ENCODE results near the gene PSD2.

The PSD2 gene

DNA sequence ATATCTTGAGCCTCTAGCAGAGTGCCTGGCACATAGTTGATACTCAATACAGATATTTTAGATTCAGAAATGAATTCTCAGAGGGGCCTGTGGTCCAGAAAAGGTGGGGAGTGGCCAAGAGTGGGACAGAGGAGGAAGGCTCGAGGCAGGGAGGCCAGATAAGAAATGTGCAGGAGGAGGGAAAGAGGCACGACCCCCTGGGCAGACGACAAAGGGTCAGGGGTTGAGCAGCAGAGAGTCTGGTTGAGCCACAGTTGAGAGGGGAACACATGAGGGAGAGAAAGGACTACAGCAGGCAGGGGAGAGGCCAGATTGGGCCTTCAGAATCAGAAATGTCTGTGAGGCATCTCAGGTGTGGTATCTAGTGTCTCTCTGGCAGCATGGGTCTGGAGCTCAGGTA, 89.1 kb downstream of the PSD2 start:
- no peak for DNase-seq

GRCh38 chr5:139885172-139885856, 89.7 kb downstream of the PSD2 start:
- no peak for DNase-seq

DNA sequence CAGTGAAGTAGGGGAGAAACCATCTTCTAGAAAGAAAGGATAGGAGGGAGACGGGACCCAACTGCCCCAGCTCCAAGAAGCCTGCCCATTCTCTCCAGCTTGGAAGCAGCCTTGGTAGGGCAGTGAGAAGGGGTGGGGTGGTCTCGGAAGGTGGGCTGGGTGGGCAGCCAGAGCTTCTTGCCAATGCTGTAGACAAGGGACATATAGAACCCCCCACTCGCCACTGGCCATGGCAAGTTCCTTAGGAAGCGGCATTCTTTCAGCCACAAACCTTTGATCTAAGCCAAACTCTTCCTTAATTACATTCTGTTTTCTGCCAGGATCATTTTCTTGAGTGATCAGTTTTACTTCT, 90.2 kb downstream of the PSD2 start:
- DNase-seq, result no peak

DNA sequence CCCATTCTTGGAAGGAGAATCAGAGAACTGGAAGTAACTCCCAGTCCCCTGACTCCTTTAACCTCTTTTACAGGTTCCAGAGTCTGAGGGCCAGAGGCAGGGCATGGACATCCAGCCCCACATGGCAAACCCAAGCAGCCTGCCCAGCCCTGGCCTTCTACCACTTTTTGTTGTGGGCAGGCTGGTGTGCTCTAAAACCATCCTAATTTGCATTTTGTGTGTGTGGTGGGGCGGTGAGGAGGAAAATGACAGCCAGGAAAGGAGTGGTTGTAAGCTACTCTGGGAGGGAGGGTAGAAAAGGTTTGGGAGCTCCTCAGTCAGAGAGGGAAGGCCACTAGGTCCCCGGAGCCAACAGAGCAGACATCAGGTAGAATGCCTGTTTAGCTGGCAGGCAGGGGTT, 90.6 kb downstream of the PSD2 start:
- no peak for DNase-seq

GRCh38 chr5:139888370-139888769, 92.8 kb downstream of the PSD2 start:
- DNase-seq, result no peak

GRCh38 chr5:139889410-139889809, 93.8 kb downstream of the PSD2 start:
- no peak for DNase-seq

- DNase-seq, result no peak
Observed at GRCh38 chr5:139893873-139894272, 98.3 kb downstream of the PSD2 start.
